Left renal pelvis (tissue), 4 donors: ENCODE results near the gene AGBL4. TPM values are rescaled to one million over a fixed set of nuclear protein-coding genes. Genes with fewer than 3 reads are reported as not detected.

Experiments
- DNase-seq, 4 donors: peaks; one replicate each; pipeline ENCODE4 v3.0.0-alpha.2; 2013; ENCODE audit warnings: low read depth in 4 of 4, low spot score in 3 of 4
- polyA plus RNA-seq, 4 donors: library from polyadenylated mRNA; unstranded; fragments of 120-200 nt; gene quantifications; one replicate each; pipeline ENCODE4 v1.2.1, GENCODE V29; 2013; ENCODE audit not compliant: insufficient read length in 4 of 4

Gene AGBL4
- polyA plus RNA-seq, 4 donors, result 0.31 to 1.3 (median 1.1) TPM

GRCh38 chr1:48960320-48960719, 1063.4 kb downstream of the AGBL4 start:
- DNase-seq, result no peak

- peak in 2 of 4 donors; percentile 14 to 32 for DNase-seq
Measured at GRCh38 chr1:48955774-48956173, 1068.0 kb downstream of the AGBL4 start.

- DNase-seq, result no peak
Measured at GRCh38 chr1:48953617-48954016, 1070.1 kb downstream of the AGBL4 start.

GRCh38 chr1:48948562-48948961, 1075.2 kb downstream of the AGBL4 start:
- DNase-seq, result no peak

- peak in 2 of 4 donors; percentile 18 to 22 for DNase-seq
Measured at GRCh38 chr1:48947761-48948537, 1075.8 kb downstream of the AGBL4 start.

GRCh38 chr1:48946070-48946469, 1077.7 kb downstream of the AGBL4 start:
- DNase-seq, result no peak

GRCh38 chr1:48944811-48945210, 1078.9 kb downstream of the AGBL4 start:
- no peak for DNase-seq

GRCh38 chr1:48943826-48944225, 1079.9 kb downstream of the AGBL4 start:
- no peak for DNase-seq

- no peak for DNase-seq
Measured at GRCh38 chr1:48943393-48943792, 1080.4 kb downstream of the AGBL4 start.

- no peak for DNase-seq
Measured at GRCh38 chr1:48940962-48941732, 1082.6 kb downstream of the AGBL4 start.

- no peak for DNase-seq
Measured at GRCh38 chr1:48940354-48940753, 1083.4 kb downstream of the AGBL4 start.

GRCh38 chr1:48939828-48940227, 1083.9 kb downstream of the AGBL4 start:
- no peak for DNase-seq

GRCh38 chr1:48939042-48939441, 1084.7 kb downstream of the AGBL4 start:
- no peak for DNase-seq

- DNase-seq, result no peak
Measured at GRCh38 chr1:48937732-48938131, 1086.0 kb downstream of the AGBL4 start.

GRCh38 chr1:48936436-48936835, 1087.3 kb downstream of the AGBL4 start:
- DNase-seq, result no peak

GRCh38 chr1:48932366-48932765, 1091.4 kb downstream of the AGBL4 start:
- DNase-seq, result no peak

- DNase-seq, result no peak
Measured at GRCh38 chr1:48931506-48932192, 1092.1 kb downstream of the AGBL4 start.

GRCh38 chr1:48930011-48930410, 1093.7 kb downstream of the AGBL4 start:
- DNase-seq, result no peak

- DNase-seq, result no peak
Measured at GRCh38 chr1:48924099-48924498, 1099.7 kb downstream of the AGBL4 start.

- DNase-seq, result no peak
Measured at GRCh38 chr1:48923116-48923515, 1100.6 kb downstream of the AGBL4 start.

- no peak for DNase-seq
Measured at GRCh38 chr1:48920851-48921250, 1102.9 kb downstream of the AGBL4 start.
